Kasumi-1 (cell line): ENCODE measurements around the gene GLS2.
"Not testable (repeated sequence)": the region's sequence is repeated elsewhere in the genome, so short reads cannot be mapped to it uniquely, and the experiment has no call there.

ENCODE experiments used
- DNase-seq, 2 experiments: peaks; one replicate each; lab custom pipeline; 2025; lab: John Stamatoyannopoulos, UW

The GLS2 gene

DNA sequence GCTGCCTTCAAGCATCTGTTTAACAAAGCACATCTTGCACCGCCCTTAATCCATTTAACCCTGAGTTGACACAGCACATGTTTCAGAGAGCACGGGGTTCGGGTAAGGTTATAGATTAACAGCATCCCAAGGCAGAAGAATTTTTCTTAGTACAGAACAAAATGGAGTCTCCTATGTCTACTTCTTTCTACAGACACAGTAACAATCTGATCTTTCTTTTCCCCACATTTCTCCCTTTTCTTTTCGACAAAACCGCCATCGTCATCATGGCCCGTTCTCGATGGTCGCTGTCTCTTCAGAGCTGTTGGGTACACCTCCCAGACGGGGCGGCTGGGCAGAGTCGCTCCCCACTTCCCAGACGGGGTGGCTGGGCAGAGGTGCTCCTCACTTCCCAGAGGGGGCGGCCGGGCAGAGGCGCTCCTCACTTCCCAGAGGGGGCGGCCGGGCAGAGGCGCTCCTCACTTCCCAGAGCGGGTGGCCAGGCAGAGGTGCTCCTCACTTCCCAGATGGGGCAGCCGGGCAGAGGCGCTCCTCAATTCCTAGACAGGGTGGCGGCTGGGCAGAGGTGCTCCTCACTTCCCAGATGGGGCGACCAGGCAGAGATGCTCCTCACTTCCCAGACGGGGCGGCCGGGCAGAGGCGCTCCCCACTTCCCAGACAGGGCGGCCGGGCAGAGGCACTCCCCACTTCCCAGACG is 5.6 kb upstream of the GLS2 start:
- DNase-seq = not testable (repeated sequence)

DNA sequence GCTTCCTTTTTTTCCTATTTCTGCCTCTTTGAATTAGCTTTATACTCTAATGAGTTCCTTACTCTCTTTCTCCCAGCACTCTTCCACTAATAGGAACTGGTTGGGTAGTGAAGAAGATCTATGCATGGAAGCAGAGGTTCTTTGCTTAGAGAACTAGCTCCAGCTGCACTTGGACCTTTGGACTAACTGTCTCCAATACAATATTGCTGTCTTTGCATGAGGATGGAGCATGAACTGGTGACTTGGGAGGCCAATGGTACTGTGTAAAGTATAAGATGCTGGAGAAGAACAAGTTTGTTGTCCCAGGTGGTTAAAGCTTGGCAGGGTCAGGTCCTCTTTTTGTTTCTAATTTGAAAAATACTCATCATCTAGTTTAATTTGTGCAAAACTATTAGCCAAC is 2.4 kb upstream of the GLS2 start:
- DNase-seq = no peak

DNA sequence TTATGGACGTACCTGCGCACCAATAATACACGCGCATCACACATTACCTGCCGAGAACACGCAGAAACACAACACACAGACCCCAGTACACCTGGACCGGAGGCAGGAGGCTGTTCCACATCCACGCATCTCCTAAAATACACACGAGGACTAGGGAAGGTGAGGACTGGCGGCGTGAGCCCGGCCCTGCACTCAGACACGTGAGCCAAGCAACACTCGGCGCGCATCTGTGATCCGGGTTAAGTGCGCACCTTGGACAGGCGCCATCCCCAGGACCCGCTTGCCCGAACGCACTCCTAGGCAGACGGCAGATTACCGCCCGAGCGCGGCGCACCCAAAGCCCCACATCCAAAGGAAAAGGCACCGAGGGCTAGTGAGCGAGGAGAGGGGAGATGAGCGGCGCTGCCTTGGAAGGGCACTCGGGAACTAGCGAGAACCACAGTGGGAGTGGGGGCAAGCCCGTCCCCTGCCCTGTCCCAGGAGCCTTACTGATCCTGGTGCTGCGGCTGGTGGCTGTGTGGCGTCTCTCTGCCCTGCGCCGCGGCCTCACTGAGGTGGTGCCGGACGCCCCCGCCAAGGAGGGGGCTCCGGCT is 417 bp downstream of the GLS2 start:
- no peak for DNase-seq

DNA sequence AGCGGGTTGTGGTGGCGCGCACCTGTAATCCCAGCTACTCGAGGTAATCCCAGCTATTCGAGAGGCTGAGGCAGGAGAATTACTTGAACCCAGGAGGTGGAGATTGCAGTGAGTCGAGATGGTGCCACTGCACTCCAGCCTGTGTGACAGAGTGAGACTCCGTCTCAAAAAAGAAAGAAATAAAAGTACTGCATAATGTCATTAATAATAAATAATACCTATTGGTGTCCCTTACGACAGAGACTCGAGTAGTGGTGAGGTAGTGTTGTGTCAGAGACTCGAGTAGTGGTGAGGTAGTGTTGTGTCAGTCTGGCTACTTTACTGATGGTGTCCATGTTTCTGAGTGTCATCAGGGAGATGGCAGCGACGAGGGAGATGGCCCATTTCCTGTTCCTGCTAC is 1.3 kb downstream of the GLS2 start:
- DNase-seq = no peak

DNA sequence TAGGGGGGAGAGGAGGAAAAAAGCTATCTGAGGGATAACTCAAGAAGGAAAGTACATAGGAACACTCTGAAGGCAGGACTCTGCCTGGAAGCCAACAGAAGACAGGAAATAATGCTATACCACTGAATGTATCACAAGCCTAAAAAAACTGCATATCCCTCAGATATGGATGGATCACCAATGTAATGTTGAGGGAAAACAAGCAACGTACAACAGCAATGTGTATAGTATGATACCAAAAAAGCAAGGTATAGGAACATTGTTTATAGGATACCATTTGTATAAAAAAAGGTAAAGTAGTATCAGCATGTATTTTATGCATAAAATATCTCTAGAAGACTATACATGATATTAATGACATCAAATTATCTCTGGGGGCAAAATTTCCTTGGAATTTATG is 3.4 kb downstream of the GLS2 start:
- DNase-seq = no peak

DNA sequence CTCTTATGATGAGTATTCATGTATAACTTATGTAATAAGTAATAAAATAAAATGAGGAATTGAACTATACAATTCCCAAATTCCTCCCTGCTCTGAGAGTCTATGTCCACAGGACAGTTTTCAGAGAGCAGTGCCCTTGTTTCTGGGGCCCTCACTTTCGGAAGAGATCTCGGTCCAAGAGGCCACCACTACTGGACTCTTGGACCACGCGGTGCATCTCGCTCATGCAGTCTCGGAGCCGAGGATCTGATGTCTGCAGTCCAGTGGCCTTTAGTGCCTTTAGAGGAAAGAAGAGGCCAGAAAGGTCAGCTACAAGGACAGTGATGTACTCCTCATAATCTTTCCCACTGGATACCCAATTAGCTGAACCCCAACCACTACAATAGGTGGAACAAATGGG is 8.3 kb downstream of the GLS2 start:
- no peak for DNase-seq

DNA sequence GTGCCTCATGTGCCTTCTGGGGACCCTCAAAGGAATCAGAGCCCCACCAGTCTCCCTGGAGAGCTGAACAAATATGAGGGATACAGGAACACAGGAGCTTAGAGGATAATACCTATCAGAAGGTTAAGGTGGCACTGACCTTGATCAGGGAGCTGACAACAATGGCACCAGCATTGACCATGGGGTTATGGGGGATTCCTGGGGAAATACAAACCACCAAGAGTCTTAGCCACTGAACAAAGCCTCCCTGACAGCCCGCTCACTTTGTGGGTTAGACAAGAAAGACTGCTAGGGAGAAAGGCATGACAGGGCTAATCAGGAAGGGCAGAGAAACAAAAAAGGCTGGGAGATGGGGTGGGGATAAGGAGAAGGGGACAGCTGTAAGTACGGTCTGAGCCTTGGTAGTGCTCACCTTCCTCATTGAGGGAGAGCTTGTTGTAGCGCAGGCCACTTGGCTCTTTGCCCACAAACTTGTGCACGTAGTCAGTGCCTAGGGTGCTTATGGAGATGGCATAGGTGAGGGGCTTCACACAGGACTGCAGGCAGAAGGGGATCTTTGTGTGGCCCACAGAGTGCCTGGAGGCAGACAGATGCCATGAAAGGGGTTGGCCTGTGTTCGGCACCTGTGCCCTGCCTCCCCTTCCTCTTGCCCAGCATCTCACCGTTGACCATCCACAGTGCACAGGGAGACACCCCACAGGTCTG is 10.3 kb downstream of the GLS2 start:
- no peak for DNase-seq

DNA sequence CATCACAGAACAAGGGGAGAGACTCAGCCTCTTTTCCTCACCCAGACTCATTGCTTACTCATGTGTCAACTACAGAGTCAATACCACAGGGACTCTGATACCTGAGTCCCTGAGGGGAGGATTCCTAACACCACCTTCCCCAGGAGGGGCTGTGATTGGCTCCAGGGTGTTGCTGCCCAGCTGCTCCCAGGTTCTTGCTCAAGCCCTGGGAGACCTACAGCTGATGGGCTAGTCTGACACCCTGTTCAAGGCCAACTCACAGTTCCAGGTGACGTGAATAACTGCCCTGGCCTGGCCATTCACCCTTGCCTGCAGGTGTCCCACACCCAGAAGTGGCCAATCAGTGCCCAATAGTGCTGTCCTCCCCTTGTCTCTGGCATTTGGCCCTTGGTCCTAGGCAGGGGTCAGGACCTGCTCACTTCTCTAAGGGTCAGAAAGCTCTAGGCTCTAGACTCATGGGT is 11.0 kb downstream of the GLS2 start:
- DNase-seq = no peak

DNA sequence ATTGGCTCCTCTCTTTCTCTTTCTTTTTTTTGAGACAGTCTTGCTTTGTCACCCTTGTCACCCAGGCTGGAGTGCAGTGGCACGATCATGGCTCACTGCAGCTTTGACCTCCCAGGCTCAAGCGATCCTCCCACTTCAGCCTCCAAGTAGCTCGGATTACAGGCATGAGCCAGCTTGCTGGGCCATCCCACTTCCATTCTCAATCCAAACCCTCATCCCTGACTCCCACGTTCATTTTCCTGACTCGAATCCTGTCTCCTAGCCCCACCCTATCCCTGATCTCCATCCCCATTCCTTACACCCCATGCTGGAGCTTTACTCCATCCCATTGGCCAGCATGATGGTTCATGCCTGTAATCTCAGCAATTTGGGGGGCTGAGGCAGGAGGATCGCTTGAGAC is 11.8 kb downstream of the GLS2 start:
- no peak for DNase-seq

DNA sequence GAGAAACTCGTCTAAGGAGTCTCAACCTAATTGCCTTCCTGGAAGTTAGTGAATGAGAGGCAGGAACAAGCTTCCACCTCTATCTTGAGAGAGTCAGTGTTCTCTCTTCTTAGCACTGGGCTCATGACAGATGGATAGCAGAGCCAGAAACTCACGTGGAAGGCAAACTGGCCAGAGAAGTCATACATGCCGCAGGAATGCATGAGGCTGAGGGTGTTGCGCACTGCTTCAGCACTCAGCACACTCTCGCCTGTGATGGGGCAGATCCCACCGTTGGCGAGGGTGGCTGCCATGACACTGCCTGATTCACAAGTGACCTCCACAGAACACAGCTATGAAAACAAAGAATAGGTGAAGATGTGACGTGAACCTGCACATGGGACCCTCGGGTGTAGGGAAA is 13.6 kb downstream of the GLS2 start:
- no peak for DNase-seq

DNA sequence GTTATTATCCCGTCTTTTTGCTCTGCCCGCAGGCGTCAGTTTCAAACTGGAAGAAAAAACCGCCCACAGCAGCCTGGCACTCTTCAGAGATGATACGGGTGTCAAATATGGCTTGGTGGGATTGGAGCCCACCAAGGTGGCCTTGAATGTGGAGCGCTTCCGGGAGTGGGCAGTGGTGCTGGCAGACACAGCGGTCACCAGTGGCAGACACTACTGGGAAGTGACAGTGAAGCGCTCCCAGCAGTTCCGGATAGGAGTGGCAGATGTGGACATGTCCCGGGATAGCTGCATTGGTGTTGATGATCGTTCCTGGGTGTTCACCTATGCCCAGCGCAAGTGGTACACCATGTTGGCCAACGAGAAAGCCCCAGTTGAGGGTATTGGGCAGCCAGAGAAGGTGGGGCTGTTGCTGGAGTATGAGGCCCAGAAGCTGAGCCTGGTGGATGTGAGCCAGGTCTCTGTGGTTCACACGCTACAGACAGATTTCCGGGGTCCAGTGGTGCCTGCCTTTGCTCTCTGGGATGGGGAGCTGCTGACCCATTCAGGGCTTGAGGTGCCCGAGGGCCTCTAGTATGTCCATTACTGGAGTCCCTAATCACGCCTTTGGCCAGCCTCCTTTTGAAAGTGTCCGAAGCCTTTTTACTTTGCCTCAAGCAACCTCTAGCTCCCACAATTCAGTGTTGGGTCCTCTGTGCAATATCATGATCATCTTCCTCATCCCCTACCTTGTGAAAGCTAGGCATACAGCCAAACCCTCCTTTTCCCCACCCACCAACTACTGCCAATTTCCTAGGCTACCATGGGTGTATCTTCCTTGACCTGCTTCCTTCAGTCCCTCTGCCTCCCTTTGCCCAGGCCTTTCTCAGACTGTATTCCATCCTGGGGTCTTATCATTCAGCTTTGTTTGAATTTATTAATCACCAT is 18.7 kb downstream of the GLS2 start:
- peak in 1 of 2 experiments; percentile 13 for DNase-seq

DNA sequence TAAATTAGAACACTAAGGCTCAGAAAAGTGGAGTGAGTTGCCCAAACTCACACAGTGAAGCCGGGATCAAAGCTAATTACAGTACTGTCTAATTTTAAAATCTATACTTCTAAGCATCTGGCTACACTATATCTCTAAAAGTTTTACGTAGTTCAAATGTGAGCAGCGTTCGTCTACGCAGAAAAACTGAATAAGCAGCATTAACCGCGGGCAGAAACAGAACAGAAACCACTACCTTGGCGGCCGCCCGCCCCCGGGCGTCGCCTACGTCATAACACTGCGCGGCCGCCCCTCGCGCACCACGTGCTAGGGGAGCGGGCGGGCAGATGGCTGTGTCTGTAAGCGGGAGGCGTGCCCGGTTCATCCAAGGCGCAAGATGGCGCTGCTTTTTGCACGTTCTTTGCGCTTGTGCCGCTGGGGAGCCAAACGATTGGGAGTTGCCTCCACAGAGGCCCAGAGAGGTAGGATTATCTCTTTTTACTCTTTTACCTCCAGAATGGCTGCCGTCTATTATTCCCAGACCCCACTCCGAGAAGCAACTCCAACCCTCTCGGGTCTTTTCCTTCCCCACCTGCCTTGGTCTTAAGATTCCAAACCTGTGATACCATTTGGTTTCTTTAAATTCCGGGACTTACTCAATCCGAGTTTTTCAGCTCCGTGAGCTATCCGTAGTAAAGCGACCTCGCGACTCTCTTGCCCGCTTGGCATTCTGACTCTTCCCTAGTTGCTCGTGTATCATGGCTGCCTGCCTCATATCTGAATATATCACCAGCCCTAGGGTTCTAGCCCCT is 19.6 kb downstream of the GLS2 start, which contains the start of gene SPRYD4:
Gene SPRYD4, plus strand, starts transcription at position 363 of the 791 bp plus-strand sequence. Its CDS starts 14 bp downstream, at position 377.
- DNase-seq = peak; percentile 91 to 93

DNA sequence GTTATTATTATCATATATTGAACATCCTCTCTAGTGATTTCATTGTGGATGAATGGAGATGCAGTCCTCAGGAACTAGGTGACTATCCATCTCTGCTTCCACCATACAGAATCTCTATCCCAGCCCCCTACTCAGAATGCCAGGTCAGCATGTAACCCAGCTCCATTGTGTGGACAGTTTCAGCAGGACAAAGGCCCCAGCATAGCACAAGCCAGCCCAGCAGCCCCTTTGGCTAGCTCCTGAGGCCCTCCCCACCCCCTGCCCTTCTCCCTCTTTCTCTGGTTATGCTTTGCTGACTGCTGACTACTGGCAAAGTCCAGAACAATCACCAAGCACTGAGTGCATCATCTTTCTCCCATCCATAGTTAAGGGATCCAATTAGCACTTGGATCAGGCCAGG is 25.4 kb downstream of the GLS2 start:
- no peak for DNase-seq

DNA sequence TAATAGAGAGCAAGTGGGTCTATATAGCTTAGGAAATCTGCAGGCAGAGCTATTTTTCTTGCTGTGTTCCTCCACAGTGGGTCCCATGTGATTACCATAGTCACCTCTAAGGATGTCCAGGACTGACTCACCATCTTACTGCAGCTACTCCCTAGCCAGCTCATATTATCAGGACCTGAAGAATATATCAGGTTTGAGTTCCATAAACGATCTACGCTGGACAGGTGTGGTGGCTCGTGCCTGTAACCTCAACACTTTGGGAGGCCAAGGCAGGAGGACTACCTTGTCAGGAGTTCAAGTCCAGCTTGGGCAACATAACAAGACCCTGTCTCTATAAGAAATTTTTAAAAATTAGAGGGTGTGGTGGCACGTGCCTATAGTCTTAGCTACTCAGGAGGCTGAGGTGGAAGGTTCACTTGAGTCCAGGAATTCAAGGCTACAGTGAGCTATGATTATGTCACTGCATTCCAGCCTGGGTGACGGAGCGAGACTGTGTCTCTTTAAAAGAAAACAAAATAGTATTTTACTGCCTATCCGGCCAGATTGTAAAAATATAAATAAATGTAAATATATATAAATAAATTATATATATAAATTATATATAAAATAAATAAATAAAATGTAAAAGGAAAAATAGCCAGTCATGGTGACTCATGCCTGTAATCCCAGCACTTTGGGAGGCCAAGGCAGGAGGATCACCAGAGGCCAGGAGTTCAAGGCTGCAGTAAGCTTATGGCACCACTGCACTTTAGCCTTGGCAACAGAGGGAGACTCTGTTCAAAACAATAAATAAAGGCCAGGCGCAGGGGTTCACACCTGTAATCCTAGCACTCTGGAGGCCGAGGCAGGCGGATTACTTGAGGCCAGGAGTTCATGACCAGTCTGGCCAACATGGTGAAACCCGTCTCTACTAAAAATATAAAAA is 26.5 kb downstream of the GLS2 start:
- DNase-seq = no peak

DNA sequence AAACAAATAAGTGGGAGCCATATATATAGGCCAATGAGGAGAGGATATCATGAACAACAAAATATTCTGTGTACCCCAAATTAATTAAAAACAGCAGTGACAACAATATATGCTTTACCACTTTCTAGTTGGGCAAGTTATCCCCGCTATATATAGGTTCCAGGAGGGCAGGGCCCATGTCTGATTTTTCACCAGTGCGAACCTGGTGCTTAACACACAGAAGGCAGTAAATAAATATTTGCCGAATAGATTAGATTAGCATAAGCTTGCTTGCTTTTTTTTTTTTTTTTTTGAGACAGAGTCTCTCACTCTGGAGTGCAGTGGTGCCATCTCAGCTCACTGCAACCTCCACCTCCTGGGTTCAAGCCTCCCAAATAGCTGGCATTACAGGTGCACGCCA is 30.1 kb downstream of the GLS2 start:
- no peak for DNase-seq

DNA sequence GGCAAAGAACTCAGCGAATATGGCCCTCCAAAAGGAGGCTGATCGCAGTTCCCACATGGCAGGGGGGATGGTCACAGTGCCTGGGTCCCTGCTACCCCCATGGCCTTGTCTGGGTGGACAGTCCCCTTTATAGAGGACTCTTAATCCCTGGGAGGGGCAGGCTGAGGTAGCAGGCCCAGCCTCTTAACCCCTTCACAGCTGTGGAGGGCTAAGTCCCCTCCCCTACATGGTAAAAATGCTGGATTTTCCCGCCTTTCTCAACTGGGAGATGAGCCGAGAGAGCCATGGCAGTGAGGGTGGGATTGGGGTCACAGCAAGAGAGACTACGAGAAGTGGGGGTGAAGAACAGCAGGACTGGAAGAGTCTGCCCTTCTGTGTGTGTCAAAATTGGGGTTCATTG is 33.4 kb downstream of the GLS2 start, which contains the start of gene MIP:
Gene MIP, minus strand, starts transcription at position 101 of the 400 bp plus-strand sequence. Its CDS starts 44 bp downstream, at position 57.
- DNase-seq = no peak

DNA sequence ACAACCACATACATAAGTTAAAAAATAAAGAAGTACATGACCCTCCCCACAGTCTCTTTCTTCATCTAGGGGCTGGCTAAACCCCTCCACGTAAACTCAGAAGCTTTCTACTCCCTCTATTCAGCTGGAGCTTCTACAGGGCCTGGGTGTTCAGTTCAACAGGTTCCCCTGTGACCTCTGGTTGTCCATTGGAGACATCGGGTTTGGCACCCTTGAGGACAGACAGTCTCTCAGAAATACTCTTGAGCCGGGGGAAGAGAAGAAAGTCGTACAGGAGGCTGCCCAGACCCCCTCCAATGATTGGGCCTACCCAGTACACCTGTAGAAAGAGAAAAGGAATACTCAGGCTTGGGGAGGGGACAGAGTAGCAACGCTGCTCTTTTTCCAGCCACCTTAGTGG is 36.8 kb downstream of the GLS2 start:
- no peak for DNase-seq

DNA sequence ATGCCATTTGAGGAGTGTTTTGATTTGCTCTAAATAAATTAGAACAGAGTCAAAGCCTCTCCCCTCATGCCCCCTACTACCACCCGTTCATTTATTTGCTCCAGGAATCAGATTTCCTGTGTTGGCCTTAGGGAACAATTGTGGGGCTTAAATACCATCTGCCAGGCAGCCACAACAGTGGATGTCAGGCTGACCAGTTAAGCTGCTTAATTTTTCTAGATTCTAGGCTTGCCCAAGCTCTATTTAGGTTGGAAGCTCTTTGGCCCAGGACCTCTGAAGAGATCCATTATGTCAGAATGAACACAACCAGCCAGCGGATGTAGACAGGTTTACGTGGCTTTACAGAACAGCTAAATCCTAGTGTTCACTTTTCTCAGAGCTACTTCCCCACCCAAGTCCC is 37.7 kb downstream of the GLS2 start:
- DNase-seq = no peak

DNA sequence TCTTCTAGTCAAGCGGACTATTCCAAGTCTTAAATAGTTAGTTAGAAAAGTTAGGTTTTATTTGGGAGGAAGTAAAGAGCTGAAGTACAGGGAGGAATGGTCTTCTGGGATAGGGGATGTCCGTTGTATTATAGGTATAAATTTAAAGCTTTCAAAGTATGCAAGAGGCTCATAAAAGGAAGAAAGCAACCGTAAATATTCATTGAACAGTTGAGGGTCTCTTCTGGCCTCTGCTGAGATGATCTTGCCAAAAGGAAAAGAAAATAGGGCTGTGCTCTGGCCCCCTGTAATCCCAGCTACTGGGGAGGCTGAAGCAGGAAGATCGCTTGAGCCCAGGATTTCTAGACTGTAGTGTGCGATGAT is 38.4 kb downstream of the GLS2 start:
- DNase-seq = no peak
